Stimulated activated naive B cell treated with anti-CD40 and anti-IgM and Interleukin-4, amounts not matched to agents 10 μg/mL and 1 μg/mL and 100 μg/mL, for 72 hours (primary cell): Measurements from ENCODE around the gene PCARE.
"Not testable (repeated sequence)": the region's sequence is repeated elsewhere in the genome, so short reads cannot be mapped to it uniquely, and the experiment has no call there.

ENCODE experiments used
- ATAC-seq, 2 donors: fragments of 150-1000 bp; cut with Tn5 transposase; replicated peaks; 2 replicates each; pipeline ENCODE4 v1.10.0; 2021; ENCODE audit warnings: moderate library complexity in 1 of 2
- DNase-seq: peaks from one replicate; pipeline ENCODE4 v3.0.0; 2021
- H3K27ac Mint-ChIP-seq: one replicate; pipeline ENCODE4 v1.8.0; 2022; ENCODE audit warnings: mild to moderate bottlenecking, mixed read lengths
- H3K27me3 Mint-ChIP-seq, 2 donors: one replicate each; pipeline ENCODE4 v1.8.0; 2022; ENCODE audit warnings: mixed read lengths in 2 of 2
- H3K36me3 Mint-ChIP-seq, 2 donors: one replicate each; pipeline ENCODE4 v1.8.0; 2022; ENCODE audit warnings: mixed read lengths in 2 of 2, mild to moderate bottlenecking in 1 of 2
- H3K4me1 Mint-ChIP-seq, 2 donors: one replicate each; pipeline ENCODE4 v1.8.0; 2022; ENCODE audit warnings: mixed read lengths in 2 of 2, mild to moderate bottlenecking in 1 of 2
- H3K4me3 Mint-ChIP-seq, 2 donors: one replicate each; pipeline ENCODE4 v1.8.0; 2022; ENCODE audit warnings: mild to moderate bottlenecking in 2 of 2, mixed read lengths in 2 of 2, moderate library complexity in 1 of 2
- H3K9me3 Mint-ChIP-seq, 2 donors: one replicate each; pipeline ENCODE4 v1.8.0; 2022; ENCODE audit warnings: mixed read lengths in 2 of 2, mild to moderate bottlenecking in 1 of 2

The PCARE gene

DNA sequence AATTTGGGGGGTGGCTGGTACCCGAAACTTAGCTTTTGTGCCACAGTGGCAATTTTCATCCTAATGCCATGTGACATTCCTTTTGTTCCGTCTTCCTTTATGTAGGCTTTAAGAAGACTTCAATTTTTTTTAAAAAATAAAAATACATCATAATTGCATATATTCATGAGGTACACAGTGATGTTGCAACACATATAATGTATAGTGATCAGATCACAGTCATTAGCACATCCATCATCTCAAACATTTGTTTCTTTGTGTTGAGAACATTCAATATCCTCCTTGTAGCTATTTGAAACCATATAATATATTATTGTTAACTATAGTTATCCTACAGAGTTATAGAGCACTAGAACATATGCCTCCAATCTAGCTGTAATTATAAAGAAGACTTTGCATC lies 34.9 kb upstream of the PCARE start:
- Mint-ChIP-seq H3K9me3 (no peaks in the 10 kb centered on the region), H3K4me1 (peaks cover 0 to 1% of the 10 kb centered on the region in 2 donors), H3K4me3 (peak overlapping the region in 1 of 2 donors; percentile 25)

DNA sequence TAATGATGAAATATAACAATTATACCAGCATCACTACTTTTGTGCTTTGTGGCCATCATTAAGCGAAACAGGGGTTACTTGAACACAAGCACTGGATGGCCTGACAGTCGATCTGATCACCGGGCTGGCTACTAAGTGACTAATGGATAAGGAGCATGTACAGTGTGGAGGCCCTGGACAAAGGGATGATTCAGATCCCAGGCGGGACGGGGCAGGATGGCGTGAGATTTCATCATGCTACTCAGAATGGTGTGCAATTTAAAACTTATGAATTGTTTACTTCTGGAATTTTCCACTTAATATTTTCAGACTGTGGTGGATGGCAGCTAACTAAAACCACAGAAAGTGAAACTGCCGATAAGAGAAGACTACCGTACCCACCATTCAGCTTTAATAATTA lies 33.9 kb upstream of the PCARE start:
- ATAC-seq (no peak), DNase-seq (no peak)
- Mint-ChIP-seq H3K27me3 (peaks cover 6 to 11% of the 10 kb centered on the region in 2 donors), H3K36me3 (no peaks in the 10 kb centered on the region), H3K27ac (no peak overlapping the region), H3K4me3 (no peak overlapping the region), H3K4me1 (peaks cover 0 to 1% of the 10 kb centered on the region in 2 donors), H3K9me3 (no peaks in the 10 kb centered on the region)

More for the DNA sequence above, 34.9 kb upstream of the PCARE start:
- Mint-ChIP-seq H3K27me3 (peaks cover 13 to 21% of the 10 kb centered on the region in 2 donors), H3K36me3 (no peaks in the 10 kb centered on the region), H3K27ac (no peak overlapping the region)
- no peak for DNase-seq
- no peak for ATAC-seq

DNA sequence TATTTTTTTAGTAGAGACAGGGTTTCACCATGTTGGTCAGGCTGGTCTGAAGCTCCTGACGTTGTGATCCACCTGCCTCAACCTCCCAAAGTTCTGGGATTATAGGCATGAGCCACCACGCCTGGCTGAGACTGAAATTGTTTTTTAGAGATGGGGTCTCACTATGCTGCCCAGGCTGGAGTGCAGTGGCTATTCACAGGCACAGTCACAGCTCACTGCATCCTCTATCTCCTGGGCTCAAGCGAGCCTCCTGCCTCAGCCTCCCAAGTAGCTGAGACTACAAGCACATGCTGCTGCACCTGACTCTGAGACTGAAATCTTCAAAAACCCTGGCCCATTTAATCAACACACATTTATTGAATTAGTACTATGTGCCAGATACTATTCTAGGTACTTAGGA lies 33.2 kb upstream of the PCARE start:
- not testable (repeated sequence) for H3K27ac Mint-ChIP-seq, H3K27me3 Mint-ChIP-seq, H3K36me3 Mint-ChIP-seq, H3K9me3 Mint-ChIP-seq, DNase-seq, ATAC-seq, H3K4me1 Mint-ChIP-seq, H3K4me3 Mint-ChIP-seq

DNA sequence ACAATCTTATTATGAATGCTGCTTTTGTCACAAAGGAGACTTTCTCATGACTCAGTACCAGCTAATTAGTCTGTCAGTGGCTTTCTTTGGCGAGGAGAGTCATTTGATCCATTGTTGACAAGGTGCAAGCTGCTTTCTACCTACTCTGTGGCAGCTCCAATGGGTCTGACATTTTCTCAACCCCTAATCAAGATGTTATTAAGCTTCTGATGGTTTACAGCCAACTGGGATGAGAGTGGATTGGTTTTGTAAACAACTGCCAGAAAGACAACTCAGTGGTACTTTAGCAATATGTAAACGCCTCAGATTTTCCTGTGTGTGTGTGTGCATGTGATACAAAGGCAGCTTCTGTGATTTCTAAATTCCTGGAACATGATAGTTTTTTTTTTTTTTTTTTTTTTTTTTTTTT lies 32.7 kb upstream of the PCARE start:
- H3K27ac Mint-ChIP-seq, result no peak overlapping the region
- H3K27me3 Mint-ChIP-seq, result peaks cover 6 to 7% of the 10 kb centered on the region in 2 donors
- no peak overlapping the region for H3K4me3 Mint-ChIP-seq
- H3K9me3 Mint-ChIP-seq, result no peaks in the 10 kb centered on the region
- peaks cover 0 to 1% of the 10 kb centered on the region in 2 donors for H3K4me1 Mint-ChIP-seq
- H3K36me3 Mint-ChIP-seq, result no peaks in the 10 kb centered on the region
- DNase-seq (no peak), ATAC-seq (no peak)

DNA sequence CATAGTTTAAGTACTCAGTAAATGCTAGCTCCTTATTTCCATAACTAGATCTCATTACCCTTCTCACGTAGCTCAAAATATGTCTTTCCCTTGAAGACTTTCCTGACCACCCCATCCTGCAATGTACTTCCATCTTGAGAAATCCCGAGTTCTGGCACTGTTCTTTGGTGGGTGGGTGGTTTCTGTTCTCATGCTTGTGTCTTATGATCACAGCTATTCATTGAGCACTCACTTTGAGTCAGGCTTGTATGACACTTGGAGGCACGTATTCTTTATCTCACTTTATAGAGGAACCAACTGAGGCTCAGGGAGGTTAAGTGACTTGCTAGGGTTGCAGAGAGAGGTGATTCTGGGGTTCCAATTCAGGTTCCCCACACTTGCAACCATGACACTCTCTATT lies 31.9 kb upstream of the PCARE start:
- no peak overlapping the region for H3K27ac Mint-ChIP-seq
- no peaks in the 10 kb centered on the region for H3K36me3 Mint-ChIP-seq

DNA sequence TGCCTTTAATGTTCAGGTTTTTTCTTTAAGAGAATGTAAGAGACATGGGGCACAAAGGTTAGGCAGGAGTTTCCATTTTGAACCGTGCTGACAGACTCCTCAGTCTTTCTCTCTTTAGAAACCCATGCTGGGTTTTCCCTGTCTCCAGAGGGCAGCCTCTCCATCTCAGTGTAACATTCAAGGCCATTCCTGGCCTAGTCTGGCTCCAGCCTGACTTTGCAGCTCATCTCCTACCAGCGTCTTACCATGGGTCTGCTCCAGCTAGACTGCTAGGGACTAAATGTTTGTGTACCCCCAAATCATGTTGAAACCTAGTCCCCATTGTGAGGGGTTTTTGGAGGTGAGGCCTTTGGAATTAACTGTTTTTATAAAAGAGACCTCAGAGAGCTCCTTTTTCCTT lies 31.1 kb upstream of the PCARE start:
- ATAC-seq (no peak), DNase-seq (no peak)
- Mint-ChIP-seq H3K36me3 (no peaks in the 10 kb centered on the region), H3K4me3 (no peak overlapping the region), H3K27me3 (peaks cover 4 to 9% of the 10 kb centered on the region in 2 donors), H3K4me1 (peaks cover 0 to 1% of the 10 kb centered on the region in 2 donors), H3K9me3 (no peaks in the 10 kb centered on the region), H3K27ac (no peak overlapping the region)

More for the DNA sequence above, 31.9 kb upstream of the PCARE start:
- DNase-seq, result no peak
- H3K4me1 Mint-ChIP-seq, result peaks cover 0 to 1% of the 10 kb centered on the region in 2 donors
- H3K9me3 Mint-ChIP-seq, result no peaks in the 10 kb centered on the region
- no peak for ATAC-seq
- peaks cover 6 to 7% of the 10 kb centered on the region in 2 donors for H3K27me3 Mint-ChIP-seq
- no peak overlapping the region for H3K4me3 Mint-ChIP-seq

DNA sequence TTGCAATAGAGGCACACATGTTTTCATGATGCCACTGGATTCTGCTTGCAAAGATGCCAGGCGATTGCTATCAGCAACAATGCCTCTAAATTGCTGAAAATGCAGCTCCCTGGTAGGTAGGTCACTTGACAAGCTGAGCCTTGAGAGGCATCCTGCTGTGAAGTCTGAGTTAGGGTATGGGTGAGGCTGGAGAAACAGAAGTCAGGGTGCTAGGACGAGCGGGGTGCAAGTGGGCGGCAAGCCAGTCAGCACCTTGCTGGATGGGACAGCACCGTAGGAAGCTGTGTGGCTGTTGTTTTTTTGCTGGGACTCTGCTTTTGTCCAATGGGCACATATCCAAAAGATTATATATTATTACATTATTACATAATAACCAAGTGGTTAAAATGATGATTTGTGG lies 30.4 kb upstream of the PCARE start:
- DNase-seq, result no peak
- H3K27ac Mint-ChIP-seq, result no peak overlapping the region
- peaks cover 0 to 5% of the 10 kb centered on the region in 2 donors for H3K27me3 Mint-ChIP-seq
- no peaks in the 10 kb centered on the region for H3K36me3 Mint-ChIP-seq
- no peak overlapping the region for H3K4me3 Mint-ChIP-seq
- no peak for ATAC-seq
- H3K4me1 Mint-ChIP-seq, result peaks cover 0 to 1% of the 10 kb centered on the region in 2 donors
- H3K9me3 Mint-ChIP-seq, result no peaks in the 10 kb centered on the region

DNA sequence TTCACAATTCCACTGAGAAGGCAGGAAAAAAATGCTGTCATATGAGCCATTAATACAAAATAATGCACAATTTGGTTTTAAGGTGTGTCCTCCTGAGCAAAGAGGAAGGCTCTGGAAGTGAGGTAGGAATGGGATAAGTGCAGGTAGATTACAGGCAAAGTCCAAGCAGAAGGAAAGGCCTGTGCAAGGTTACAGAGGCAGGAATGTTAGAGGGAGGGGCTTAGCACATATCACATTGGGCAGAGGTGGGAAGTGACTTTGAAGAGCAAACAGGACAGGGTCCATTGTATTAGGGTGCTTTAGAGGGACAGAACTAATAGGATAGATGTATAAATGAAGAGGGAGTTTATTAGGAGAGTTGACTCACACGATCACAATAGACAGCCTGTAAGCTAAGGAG lies 26.2 kb upstream of the PCARE start:
- DNase-seq (no peak), ATAC-seq (no peak)
- Mint-ChIP-seq H3K27me3 (peaks cover 0 to 5% of the 10 kb centered on the region in 2 donors), H3K9me3 (no peaks in the 10 kb centered on the region), H3K4me3 (no peak overlapping the region), H3K36me3 (no peaks in the 10 kb centered on the region), H3K4me1 (no peaks in the 10 kb centered on the region), H3K27ac (no peak overlapping the region)

DNA sequence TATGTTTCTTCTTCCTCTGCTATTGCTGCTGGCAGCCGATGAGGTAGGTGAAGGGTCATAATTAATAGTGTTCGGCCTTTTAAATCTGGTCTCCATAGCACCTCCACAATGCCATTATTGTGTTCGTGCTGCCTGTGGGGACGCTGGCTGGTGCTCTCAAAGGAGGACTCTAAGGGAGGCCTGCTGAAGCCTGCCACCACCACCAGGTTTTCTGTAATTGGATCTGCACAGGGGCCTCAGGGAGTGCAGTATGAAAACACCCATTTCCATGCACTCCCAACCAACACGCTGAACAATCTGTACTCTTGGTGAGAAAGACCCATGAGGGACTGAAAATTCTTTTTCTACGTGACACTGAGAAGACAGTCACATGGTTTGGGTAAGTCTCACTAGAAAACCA lies 23.2 kb upstream of the PCARE start:
- Mint-ChIP-seq H3K27me3 (peaks cover 0 to 5% of the 10 kb centered on the region in 2 donors), H3K4me3 (no peak overlapping the region), H3K36me3 (no peaks in the 10 kb centered on the region), H3K9me3 (no peaks in the 10 kb centered on the region), H3K4me1 (no peaks in the 10 kb centered on the region), H3K27ac (no peak overlapping the region)
- no peak for ATAC-seq
- DNase-seq, result no peak

DNA sequence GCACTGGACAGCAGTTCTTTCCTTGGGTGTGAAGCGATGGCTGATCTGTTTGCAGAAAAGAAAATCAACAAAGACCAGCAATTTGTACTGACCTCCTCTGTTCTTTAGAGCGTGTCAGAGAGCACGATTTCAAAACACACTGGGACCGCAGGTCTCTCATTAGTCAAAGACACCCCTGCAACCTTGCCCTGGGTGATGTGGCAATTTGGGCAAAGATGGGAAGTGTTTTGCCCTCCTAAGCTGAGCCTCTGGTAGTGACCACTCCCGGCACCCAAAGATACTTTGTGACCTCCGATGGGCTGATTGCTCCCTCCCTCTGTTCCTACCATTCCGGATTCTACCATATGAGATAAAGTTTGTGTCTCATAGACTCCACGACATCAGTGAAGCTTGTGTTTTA lies 22.6 kb upstream of the PCARE start:
- Mint-ChIP-seq H3K4me1 (no peaks in the 10 kb centered on the region), H3K9me3 (no peaks in the 10 kb centered on the region), H3K36me3 (no peaks in the 10 kb centered on the region), H3K27ac (no peak overlapping the region), H3K4me3 (no peak overlapping the region), H3K27me3 (peaks cover 0 to 5% of the 10 kb centered on the region in 2 donors)
- no peak for DNase-seq
- no peak for ATAC-seq

DNA sequence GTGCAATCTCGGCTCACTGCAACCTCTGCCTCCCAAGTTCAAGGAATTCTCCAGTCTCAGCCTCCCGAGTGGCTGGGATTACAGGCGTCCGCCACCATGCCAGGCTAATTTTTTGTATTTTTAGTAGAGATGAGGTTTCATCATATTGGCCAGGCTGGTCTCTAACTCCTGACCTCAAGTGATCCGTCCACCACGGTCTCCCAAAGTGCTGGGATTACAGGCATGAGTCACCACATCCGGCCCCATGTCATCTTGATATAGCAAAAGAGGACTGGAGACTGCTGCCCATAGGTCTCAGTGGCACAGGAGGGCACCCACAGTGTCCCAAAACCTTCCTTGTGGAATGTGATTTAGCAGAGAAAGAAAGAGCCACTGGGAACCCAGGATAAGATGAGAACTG lies 16.0 kb upstream of the PCARE start:
- H3K4me3 Mint-ChIP-seq, H3K27ac Mint-ChIP-seq, ATAC-seq, DNase-seq, H3K9me3 Mint-ChIP-seq, H3K36me3 Mint-ChIP-seq, H3K4me1 Mint-ChIP-seq: not testable (repeated sequence)
- peaks cover 15 to 32% of the 10 kb centered on the region in 2 donors for H3K27me3 Mint-ChIP-seq

DNA sequence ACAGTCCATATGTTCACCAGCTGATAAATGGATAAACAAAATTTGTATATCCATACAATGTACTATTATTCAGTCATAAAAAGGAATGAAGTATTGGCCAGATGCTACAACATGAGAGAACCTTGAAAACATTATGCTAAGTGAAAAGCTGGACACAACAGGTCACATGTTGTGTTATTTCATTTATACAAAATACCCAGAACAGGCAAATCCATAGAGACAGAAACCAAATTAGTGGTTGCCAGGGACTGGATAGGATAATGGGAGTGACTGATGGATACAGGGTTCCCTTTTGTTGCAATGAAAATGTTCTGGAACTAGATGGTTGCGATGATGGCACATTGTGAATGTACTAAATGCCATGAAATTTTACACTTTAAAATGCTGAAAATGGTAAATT lies 10.2 kb upstream of the PCARE start:
- peaks cover 3 to 4% of the 10 kb centered on the region in 2 donors for H3K9me3 Mint-ChIP-seq
- DNase-seq (no peak), ATAC-seq (no peak)
- H3K27me3 Mint-ChIP-seq, result peaks cover 5 to 20% of the 10 kb centered on the region in 2 donors
- no peaks in the 10 kb centered on the region for H3K4me1 Mint-ChIP-seq
- no peak overlapping the region for H3K4me3 Mint-ChIP-seq
- H3K27ac Mint-ChIP-seq, result no peak overlapping the region
- H3K36me3 Mint-ChIP-seq, result peaks cover 0 to 4% of the 10 kb centered on the region in 2 donors

DNA sequence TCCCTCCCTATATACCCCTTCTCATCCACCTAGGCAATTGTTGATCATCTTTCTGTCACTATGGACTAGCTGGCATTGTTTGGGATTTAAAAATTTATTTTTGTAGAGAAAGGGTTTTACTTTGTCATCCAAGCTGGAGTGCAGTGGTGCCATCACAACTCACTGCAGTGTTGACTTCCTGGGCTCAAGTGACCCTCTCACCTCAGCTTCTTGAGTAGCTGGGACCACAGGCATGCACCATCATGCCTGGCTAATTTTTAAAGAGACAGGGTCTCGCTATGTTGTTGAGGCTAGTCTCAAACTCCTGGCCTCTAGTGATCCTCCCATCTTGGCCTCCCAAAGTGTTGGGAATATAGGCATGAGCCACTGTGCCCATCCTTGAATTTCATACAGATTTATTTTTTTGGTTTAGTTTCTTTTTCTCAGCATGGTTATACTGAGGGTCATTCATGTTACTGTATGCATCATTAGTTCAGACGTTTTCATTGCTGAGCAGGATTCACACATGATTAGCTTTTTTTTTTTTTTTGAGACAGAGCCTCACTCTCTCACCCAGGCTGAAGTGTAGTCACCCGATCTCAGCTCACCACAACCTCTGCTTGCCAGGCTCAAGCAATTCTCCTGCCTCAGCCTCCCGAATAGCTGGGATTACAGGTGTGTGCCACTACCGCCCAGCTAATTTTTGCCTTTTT lies 8.6 kb upstream of the PCARE start:
- Mint-ChIP-seq H3K9me3 (peaks cover 3 to 4% of the 10 kb centered on the region in 2 donors), H3K4me1 (no peaks in the 10 kb centered on the region)
- ATAC-seq, result no peak

DNA sequence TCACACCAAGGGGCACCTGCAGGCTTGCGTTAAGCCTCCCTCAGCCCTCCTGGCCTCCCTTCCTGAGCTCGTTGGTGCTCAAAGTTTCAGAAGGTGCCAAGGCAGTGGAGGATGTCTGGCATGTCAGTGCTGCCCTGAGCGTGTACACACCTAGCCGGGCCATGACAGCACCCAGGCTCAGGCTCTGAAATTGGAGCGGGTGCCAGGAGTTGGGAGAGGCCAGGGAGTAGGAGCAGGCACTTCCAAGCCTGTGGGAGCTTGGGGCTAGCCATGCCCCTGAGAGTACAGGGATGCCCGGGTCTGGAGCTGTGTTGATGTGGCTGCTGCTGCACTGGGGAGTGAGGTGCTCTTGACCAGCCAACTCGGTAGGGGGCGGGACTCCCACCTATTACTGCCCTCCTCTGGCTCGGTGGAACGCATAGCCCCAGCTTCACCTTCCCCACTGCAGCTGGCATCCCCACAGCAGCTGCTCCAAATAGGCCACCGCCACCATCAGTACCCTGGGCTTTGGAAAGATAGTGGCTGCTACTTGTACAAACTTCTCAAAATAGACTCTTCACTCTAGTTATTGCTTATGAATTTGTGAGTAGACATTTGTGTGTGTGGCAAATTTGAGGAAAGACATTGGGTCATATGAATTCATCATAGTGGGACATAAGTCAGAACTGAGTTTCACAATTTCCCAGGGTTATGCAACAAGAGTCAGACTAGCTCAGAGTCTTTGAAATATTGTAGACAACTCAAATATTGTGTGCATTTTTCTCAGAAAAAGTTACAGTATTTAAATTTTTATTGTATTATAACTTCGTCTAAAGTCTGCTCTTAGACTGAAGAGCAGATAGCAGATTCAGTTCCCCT lies 6.8 kb upstream of the PCARE start:
- Mint-ChIP-seq H3K4me3 (no peak overlapping the region), H3K27ac (no peak overlapping the region), H3K36me3 (peaks cover 0 to 4% of the 10 kb centered on the region in 2 donors), H3K4me1 (no peaks in the 10 kb centered on the region), H3K27me3 (no peaks in the 10 kb centered on the region), H3K9me3 (peaks cover 4 to 8% of the 10 kb centered on the region in 2 donors)
- ATAC-seq (no peak), DNase-seq (no peak)

More for the DNA sequence above, 8.6 kb upstream of the PCARE start:
- peaks cover 0 to 10% of the 10 kb centered on the region in 2 donors for H3K27me3 Mint-ChIP-seq
- H3K27ac Mint-ChIP-seq, result no peak overlapping the region
- DNase-seq, result no peak
- no peak overlapping the region for H3K4me3 Mint-ChIP-seq
- H3K36me3 Mint-ChIP-seq, result peaks cover 0 to 4% of the 10 kb centered on the region in 2 donors

DNA sequence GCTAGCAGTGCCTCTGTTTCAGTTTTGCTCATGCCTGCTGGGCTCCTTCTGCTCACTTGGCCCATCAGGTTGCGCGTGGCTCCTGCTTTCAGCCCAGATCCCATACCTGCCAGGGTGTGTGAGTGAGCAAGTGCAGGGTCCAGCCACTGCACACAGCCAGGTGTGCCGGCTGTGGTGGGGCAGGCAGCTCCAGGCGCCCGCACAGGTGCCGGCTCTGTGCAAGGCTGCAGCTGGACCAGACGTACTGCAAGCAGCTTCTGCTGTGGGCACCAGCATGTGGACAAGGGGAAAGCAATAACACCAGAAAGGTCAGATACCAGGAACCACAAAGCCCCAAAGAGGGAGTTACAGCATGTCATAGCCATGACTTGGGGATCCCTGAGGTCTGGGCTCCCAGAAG lies 5.6 kb upstream of the PCARE start:
- no peak overlapping the region for H3K27ac Mint-ChIP-seq
- peaks cover 4 to 8% of the 10 kb centered on the region in 2 donors for H3K9me3 Mint-ChIP-seq
- H3K36me3 Mint-ChIP-seq, result peaks cover 0 to 4% of the 10 kb centered on the region in 2 donors
- no peaks in the 10 kb centered on the region for H3K4me1 Mint-ChIP-seq
- H3K27me3 Mint-ChIP-seq, result no peaks in the 10 kb centered on the region
- H3K4me3 Mint-ChIP-seq, result no peak overlapping the region
- ATAC-seq (no peak), DNase-seq (no peak)
